Muscle layer of duodenum (tissue), 2 donors: ENCODE data around the gene TPRG1.

ENCODE experiments used
- H3K27ac ChIP-seq: one replicate; pipeline ENCODE4 v1.7.0; 2013; ENCODE audit warnings: mild to moderate bottlenecking, low read length
- H3K27me3 ChIP-seq: one replicate; pipeline ENCODE4 v1.7.0; 2013; ENCODE audit warnings: low read depth, mild to moderate bottlenecking, control low read depth, low read length
- H3K36me3 ChIP-seq, 2 donors: one replicate each; pipeline ENCODE4 v1.7.0; 2013; ENCODE audit warnings: low read length in 2 of 2, control low read depth in 1 of 2, mild to moderate bottlenecking in 1 of 2; ENCODE audit not compliant: insufficient read depth in 2 of 2, control insufficient read depth in 1 of 2
- H3K4me1 ChIP-seq, 2 donors: one replicate each; pipeline ENCODE4 v1.7.0; 2013; ENCODE audit warnings: low read length in 2 of 2, mild to moderate bottlenecking in 2 of 2, control low read depth in 1 of 2, moderate library complexity in 1 of 2; ENCODE audit not compliant: insufficient read depth in 2 of 2, control insufficient read depth in 1 of 2
- H3K4me3 ChIP-seq, 2 donors: one replicate each; pipeline ENCODE4 v1.7.0; 2013; ENCODE audit warnings: low read length in 2 of 2, low read depth in 1 of 2, mild to moderate bottlenecking in 1 of 2
- H3K9me3 ChIP-seq, 2 donors: one replicate each; pipeline ENCODE4 v1.7.0; 2013; ENCODE audit warnings: low read length in 2 of 2, control low read depth in 1 of 2, mild to moderate bottlenecking in 1 of 2; ENCODE audit not compliant: control insufficient read depth in 1 of 2
- donor health status: healthy.

The TPRG1 gene, protein sequence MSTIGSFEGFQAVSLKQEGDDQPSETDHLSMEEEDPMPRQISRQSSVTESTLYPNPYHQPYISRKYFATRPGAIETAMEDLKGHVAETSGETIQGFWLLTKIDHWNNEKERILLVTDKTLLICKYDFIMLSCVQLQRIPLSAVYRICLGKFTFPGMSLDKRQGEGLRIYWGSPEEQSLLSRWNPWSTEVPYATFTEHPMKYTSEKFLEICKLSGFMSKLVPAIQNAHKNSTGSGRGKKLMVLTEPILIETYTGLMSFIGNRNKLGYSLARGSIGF

DNA sequence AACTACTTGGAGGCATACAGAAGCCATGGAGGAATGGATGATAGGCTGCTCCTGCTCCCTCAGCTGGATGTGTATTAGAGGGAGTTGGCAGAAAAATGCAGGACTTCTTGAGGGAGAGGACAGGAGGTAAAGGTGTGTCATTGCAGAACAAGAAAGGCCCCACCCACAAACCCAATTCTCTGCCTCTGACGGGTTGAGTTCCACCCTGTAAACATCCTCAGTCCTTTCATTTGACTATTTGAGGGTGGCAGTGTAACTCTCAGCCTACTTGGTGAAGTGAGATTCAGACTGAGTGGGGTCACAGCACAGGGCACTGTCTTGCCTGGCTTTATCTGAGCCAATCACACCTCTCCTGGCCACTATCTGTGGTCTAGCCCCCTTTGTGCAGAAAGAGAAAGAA, at the start of gene TPRG1:
TPRG1 (plus strand) TSS at position 265 of the 400 bp plus-strand sequence. CDS start 35,414 bp downstream, outside the sequence.
- H3K4me3 ChIP-seq: no peak within 1 kb of the TSS
- no peaks in the 10 kb centered on the region for H3K4me1 ChIP-seq
- no peak within 1 kb of the TSS for H3K27ac ChIP-seq
- no peaks in the 10 kb centered on the region for H3K9me3 ChIP-seq
- H3K36me3 ChIP-seq: no peaks in the 10 kb centered on the region
- no peaks in the 10 kb centered on the region for H3K27me3 ChIP-seq

DNA sequence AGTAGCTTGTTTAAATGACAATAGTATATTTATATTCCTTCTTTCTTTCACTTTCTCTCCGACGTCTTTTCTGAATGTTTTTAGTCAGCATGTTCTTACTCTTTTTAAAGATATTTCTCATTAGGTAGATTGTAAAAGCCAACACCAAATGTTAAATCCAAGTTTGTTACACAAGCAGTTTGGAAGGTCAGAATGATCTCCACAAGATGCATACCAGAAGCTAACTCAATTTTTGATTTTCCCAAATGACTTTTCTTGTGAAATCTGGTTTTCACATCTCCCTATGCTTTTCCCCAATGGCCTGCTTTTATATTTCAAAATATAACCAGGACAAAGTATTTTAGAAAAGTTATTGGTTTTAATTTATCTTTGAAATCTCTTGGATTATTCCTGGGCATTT, 49.7 kb upstream of the TPRG1 start:
- Histone ChIP-seq H3K9me3 (peaks cover 0 to 3% of the 10 kb centered on the region in 2 donors), H3K4me1 (peaks cover 13 to 24% of the 10 kb centered on the region in 2 donors), H3K36me3 (no peaks in the 10 kb centered on the region), H3K27ac (peak overlapping the region; percentile 17), H3K27me3 (no peaks in the 10 kb centered on the region), H3K4me3 (peak overlapping the region; percentile 18 to 36)

DNA sequence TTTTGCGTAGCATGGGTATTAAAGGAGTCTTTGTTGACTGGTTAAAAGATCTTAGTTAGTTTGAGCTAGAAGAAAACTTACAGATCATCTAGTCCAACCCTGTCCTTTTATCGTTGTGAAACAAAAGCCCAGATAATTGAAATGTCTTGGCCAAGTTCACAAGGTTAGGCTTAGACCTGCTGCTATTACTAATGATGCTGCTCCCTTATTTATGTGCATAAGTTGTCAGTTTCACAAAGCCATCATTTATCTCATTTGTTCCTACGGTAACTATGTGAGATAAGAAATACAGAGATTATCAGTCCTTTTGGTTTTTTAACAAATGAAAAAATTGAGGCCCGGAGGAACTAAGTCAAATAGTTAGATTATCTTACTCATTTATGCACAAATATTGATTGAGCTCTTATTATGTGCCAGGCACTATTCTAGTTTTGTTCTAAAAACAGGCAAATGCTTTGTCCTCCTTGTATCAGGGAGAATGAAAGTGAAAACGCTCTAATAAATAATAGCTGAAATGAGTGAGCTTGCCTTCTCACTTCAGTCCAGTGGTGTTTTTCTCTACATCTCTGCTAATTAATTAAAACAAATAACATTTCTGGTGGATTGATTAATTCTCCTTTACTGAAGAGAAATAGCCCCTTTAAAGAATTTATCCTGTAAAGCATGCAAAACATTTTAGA, 49.1 kb upstream of the TPRG1 start:
- Histone ChIP-seq H3K36me3 (no peaks in the 10 kb centered on the region), H3K9me3 (peaks cover 0 to 3% of the 10 kb centered on the region in 2 donors), H3K4me3 (peak overlapping the region in 1 of 2 donors; percentile 36), H3K27ac (peak overlapping the region; percentile 17), H3K4me1 (peaks cover 13 to 24% of the 10 kb centered on the region in 2 donors), H3K27me3 (no peaks in the 10 kb centered on the region)

DNA sequence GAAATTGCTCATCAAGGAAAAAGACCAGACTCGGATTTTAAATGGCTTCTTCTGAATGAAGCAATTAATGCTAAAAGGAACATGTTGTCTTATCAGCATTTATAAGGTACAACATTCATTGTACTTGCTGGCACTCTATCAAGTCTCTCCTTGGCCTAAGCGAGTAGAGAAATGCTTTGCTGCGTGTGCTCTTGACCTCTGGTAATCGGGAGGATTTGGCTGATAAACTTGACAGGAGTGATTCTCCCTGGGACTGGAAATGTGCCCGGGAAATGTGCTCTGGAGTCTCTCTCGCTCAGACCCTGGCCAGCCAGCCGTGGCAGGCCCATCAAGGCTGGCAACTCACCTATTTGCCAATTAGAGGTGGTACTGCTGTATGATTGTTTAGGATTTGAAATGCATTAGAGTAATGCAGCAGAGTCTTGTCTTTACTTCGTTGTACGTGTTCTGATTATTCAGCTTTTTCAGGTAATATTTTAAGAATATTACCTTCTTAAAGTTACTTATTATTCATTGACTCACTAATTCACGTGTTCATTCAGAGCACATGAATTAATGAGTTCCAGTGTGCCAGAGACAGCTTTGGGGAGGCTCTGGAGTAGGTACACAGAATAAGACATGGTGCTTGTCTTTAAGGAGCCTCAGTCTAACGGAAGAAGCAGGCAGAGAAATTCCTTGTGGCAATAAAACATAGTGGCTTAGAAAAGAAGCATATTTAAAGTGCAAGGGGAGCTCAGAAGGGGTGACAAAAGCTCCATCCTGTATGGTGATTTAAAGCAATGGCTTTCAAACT, 48.0 kb upstream of the TPRG1 start:
- H3K4me1 ChIP-seq: peaks cover 13 to 24% of the 10 kb centered on the region in 2 donors
- no peaks in the 10 kb centered on the region for H3K27me3 ChIP-seq
- peaks cover 0 to 3% of the 10 kb centered on the region in 2 donors for H3K9me3 ChIP-seq
- peak overlapping the region in 1 of 2 donors; percentile 36 for H3K4me3 ChIP-seq
- no peak overlapping the region for H3K27ac ChIP-seq
- H3K36me3 ChIP-seq: no peaks in the 10 kb centered on the region

DNA sequence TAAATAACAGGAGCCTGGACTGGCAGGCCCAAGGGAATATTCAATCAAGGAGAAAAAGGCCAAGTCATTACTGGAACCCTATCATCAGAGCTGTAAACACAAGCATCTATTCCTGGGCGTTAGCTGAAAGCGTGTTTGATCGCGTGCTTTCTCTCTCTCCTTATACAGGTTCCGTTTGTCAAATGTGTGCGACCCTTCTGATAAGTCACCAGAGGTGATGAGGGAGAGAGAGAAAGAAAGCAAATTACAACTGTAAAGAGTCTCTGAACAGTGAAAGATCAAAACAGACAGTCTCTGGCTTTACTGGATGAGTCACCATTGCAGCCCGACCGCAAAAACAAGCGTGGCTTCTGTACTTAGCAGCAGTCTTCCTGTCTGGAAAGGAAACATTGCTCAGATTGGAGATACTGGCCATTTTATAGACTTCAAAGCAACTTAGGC, 39.5 kb upstream of the TPRG1 start:
- H3K27me3 ChIP-seq: no peaks in the 10 kb centered on the region
- no peaks in the 10 kb centered on the region for H3K4me1 ChIP-seq
- no peak overlapping the region for H3K27ac ChIP-seq
- H3K36me3 ChIP-seq: no peaks in the 10 kb centered on the region
- H3K9me3 ChIP-seq: no peaks in the 10 kb centered on the region
- H3K4me3 ChIP-seq: no peak overlapping the region

DNA sequence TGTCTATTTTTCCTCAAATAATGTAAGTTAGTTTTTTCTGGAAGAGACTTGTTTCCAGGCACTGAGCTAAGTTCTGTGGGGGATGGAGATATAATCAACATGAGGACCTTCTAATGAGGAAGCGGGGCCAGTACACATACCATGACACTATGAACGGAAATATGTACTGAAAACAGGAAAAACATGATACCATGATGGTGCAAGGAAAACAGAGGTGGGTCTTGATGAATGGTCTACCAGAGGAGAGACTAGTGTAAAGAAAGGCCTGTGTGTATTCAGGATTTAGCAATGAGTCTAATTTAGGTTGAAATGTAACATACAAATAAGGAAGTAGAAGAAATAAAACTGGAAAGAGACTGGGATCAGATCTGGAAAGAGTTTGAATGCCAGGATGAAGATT, 38.9 kb upstream of the TPRG1 start:
- Histone ChIP-seq H3K27me3 (no peaks in the 10 kb centered on the region), H3K4me1 (no peaks in the 10 kb centered on the region), H3K4me3 (no peak overlapping the region), H3K27ac (no peak overlapping the region), H3K36me3 (no peaks in the 10 kb centered on the region), H3K9me3 (no peaks in the 10 kb centered on the region)

DNA sequence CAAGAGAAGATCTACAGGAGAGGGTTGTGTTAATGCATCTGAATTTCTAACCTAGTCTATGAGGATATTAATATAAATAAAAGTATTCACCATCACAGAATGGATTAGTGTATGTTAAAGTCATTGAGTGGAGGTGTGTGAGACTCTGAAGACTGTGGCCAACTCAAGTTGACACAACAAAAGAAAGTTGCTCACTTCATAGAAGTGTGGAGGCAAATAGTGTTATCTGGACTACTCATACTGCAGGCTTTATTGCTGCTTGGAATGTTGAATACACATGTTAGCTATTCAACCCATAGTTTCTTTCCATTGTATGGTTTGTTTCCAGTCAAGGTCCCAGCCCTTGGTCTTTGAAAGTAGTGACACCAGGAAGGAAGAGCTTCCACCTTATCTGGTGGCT, 38.0 kb upstream of the TPRG1 start:
- H3K27me3 ChIP-seq: no peaks in the 10 kb centered on the region
- no peaks in the 10 kb centered on the region for H3K36me3 ChIP-seq
- no peaks in the 10 kb centered on the region for H3K4me1 ChIP-seq
- no peak overlapping the region for H3K4me3 ChIP-seq
- no peaks in the 10 kb centered on the region for H3K9me3 ChIP-seq
- no peak overlapping the region for H3K27ac ChIP-seq

DNA sequence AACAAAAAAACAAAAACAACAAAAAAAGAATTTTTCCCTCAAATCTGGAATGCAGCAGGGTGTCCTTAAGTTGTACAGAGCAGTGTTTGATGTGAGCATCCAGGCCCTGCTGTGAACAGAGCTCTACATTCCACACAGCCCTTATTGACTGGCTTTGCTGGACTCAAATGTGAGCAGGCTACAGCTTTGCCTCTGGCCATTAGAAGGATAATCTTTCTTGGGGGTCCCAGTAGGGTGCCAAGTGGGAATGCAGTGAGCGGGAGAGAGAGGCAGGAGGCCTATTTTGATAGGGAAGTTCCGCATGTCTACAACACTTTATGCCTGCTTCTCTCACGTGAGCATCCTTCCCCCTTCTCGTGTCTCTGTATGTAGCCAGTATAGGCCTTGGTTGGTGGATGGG, 34.4 kb upstream of the TPRG1 start:
- Histone ChIP-seq H3K4me1 (no peaks in the 10 kb centered on the region), H3K36me3 (no peaks in the 10 kb centered on the region), H3K27me3 (no peaks in the 10 kb centered on the region), H3K4me3 (no peak overlapping the region), H3K9me3 (no peaks in the 10 kb centered on the region), H3K27ac (no peak overlapping the region)

DNA sequence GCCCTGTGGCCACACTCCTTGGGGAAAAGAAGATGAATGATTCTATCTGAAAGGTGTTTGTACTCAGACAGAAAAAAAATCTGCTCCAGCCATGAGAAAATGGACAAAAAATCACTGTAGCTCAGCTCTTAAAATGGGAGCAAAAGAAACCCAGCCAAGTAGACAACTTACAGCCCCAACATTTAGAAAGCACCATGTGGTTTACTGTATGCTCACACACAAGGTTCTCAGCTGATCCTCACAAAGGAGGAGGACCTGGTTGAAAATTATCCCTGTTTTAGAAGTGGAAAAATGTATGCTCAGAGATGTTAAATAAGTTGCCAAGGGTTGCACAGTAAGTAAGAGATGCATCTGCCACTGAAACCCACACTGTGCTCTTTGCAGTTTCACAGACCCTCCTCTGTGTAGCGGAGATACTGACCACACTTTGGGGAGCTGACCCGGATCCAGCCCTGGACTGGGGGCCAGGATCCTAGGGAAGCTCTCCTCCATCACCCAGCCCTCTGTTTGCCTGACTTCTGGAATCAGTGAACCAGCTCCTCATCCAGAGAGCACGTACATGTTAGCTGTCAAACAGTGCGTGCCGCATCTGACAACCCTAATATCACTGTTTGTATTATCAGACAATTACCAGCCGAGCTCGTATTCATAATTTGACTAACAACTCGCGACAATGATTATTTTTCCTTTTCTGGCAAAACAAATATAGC, 32.7 kb upstream of the TPRG1 start:
- H3K4me3 ChIP-seq: no peak overlapping the region
- no peak overlapping the region for H3K27ac ChIP-seq
- no peaks in the 10 kb centered on the region for H3K9me3 ChIP-seq
- no peaks in the 10 kb centered on the region for H3K27me3 ChIP-seq
- H3K36me3 ChIP-seq: no peaks in the 10 kb centered on the region
- H3K4me1 ChIP-seq: no peaks in the 10 kb centered on the region

DNA sequence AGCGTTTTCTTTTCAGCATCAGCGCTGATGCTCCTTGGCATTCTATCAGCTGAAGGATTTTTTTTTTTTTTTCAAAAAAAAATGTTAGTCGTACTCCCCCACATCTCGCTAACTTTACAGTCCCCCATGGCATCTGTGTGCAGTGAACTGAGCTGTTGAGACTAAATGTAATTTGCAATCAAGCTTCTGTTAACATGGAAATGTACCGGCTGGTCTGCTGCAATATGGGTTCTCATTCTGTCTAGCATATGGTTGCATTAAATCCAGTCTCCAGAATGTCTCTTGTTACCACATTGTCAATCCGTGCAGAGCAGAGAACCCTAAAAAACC, 32.2 kb upstream of the TPRG1 start:
- H3K27ac ChIP-seq: no peak overlapping the region
- H3K4me1 ChIP-seq: no peaks in the 10 kb centered on the region
- H3K4me3 ChIP-seq: no peak overlapping the region
- H3K27me3 ChIP-seq: no peaks in the 10 kb centered on the region
- H3K9me3 ChIP-seq: no peaks in the 10 kb centered on the region
- H3K36me3 ChIP-seq: no peaks in the 10 kb centered on the region

DNA sequence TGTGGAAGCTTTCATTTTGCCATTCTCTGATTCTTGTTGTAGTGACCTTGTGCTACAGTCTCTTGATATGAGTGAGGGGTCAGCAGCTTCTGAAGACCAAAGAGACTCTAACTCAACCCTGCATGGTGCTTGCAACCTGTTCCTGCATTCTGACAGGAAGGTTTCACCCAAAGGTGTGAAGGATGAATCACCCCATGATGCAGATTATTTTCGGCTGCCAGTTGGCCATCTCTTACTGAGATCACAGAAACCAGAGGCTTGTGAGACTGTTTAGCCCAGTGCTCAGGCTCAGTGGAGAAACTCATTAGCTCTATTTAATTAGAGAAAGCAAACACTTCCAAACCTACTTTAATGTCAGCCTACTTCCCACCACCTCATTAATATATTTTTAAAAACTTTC, 29.2 kb upstream of the TPRG1 start:
- no peaks in the 10 kb centered on the region for H3K27me3 ChIP-seq
- no peaks in the 10 kb centered on the region for H3K36me3 ChIP-seq
- H3K27ac ChIP-seq: no peak overlapping the region

More for the DNA sequence above, 29.2 kb upstream of the TPRG1 start:
- peaks cover 0 to under 1% of the 10 kb centered on the region in 2 donors for H3K4me1 ChIP-seq
- H3K9me3 ChIP-seq: no peaks in the 10 kb centered on the region
- no peak overlapping the region for H3K4me3 ChIP-seq
